ENCODE results near the gene ABCC2. TPM values are rescaled to one million over a fixed set of nuclear protein-coding genes. Genes with fewer than 3 reads are reported as not detected.
"Not testable (repeated sequence)": the region's sequence is repeated elsewhere in the genome, so short reads cannot be mapped to it uniquely, and the experiment has no call there.

Gene ABCC2
- total and polyA plus RNA-seq, 2 of the 4 experiments (the other 2 are of a cell fraction): 0.21 to 0.36 TPM

- H2AK9ac ChIP-seq (replicated peaks; ENCODE audit: low read depth, low read length, poor library complexity); H3K27ac ChIP-seq (ENCODE audit: insufficient read depth, low read length); H3K4me1 ChIP-seq (ENCODE audit: control insufficient read depth, insufficient read depth, low read length); H3K4me2 ChIP-seq (ENCODE audit: low read depth, low read length); H4K91ac ChIP-seq (ENCODE audit: insufficient read depth, low read depth, low read length); H3K9me1 ChIP-seq (ENCODE audit: insufficient read depth, low read length); H3K9me3 ChIP-seq (ENCODE audit: control insufficient read depth, insufficient read depth, low read length); H3K4me3 ChIP-seq (ENCODE audit: insufficient read depth, low read depth, low read length); H3K4ac ChIP-seq (ENCODE audit: low read depth, low read length); dilution Hi-C loops (cut with HindIII; ENCODE audit: low sequenced_read_pairs, unreplicated experiment); H2BK120ac ChIP-seq (ENCODE audit: low read depth, low read length); ATAC-seq (ENCODE audit: low read depth); H2AK5ac ChIP-seq (ENCODE audit: low read depth, low read length); H3K56ac ChIP-seq (ENCODE audit: extremely low read depth, insufficient read depth, low read length); H4K5ac ChIP-seq (ENCODE audit: low read depth, low read length); BruUV-seq (replicated peaks); H3K27me3 ChIP-seq (ENCODE audit: control insufficient read depth, insufficient read depth, low read length); DNase-seq; intact Hi-C loops (cut with micrococcal nuclease); H2AFZ ChIP-seq (replicated peaks; ENCODE audit: low read length, poor library complexity); H3K23ac ChIP-seq (ENCODE audit: low read depth, low read length); H4K8ac ChIP-seq (ENCODE audit: low read depth in 2 of 2, low read length in 2 of 2); H3K18ac ChIP-seq (ENCODE audit: low read depth, low read length); in situ Hi-C loops (cut with MboI; ENCODE audit: low sequenced_read_pairs); H3K9ac ChIP-seq (ENCODE audit: low read depth, low read length); H2BK15ac ChIP-seq (ENCODE audit: low read depth, low read length); H3K14ac ChIP-seq (replicated peaks; ENCODE audit: low read depth, low read length); H2BK5ac ChIP-seq (ENCODE audit: low read depth, low read length, poor library complexity, severe bottlenecking); H2BK20ac ChIP-seq (ENCODE audit: low read depth, low read length); H4K20me1 ChIP-seq (ENCODE audit: insufficient read depth, low read length): not testable (repeated sequence)
- Histone ChIP-seq H3K79me1 (ENCODE audit: low read depth in 1 of 2, low read length in 2 of 2) (peaks cover 2 to 24% of the 10 kb centered on the region in 2 experiments; a peak in 3 of 4 replicates), H3K36me3 (ENCODE audit: control insufficient read depth, insufficient read depth, low read length) (peaks cover 41% of the 10 kb centered on the region)
- no CpG with 5 or more reads among the region's 9 CpGs for WGBS, 2 experiments (ENCODE audit: extremely low coverage in 2 of 2, insufficient read length in 1 of 2)
- CTCF ChIA-PET: interaction anchor here (0.6 kb wide), 1 partner anchor 267 kb away, joined by 3 read pairs; no protein-coding TSS in a partner anchor
- POLR2A ChIA-PET (ENCODE audit: unreplicated experiment): interaction anchor here (0.6 kb wide), 2 partner anchors 24 to 26 kb away, joined by 4 to 7 read pairs; no protein-coding TSS in a partner anchor
These were observed 112.6 kb downstream of the ABCC2 start for GRCh38 chr10:99895066-99895465.

All from IMR-90 (cell line).